GM12878 (cell line): Measurements from ENCODE around the gene RANBP9. TPM values are rescaled to one million over a fixed set of nuclear protein-coding genes. Genes with fewer than 3 reads are reported as not detected.

Experiments used
- BCLAF1 ChIP-seq: fragments of 450-650 bp; IDR thresholded peaks from 2 replicates; pipeline ENCODE4 v1.6.1; 2017; ENCODE audit warnings: antibody characterized with exemption, mild to moderate bottlenecking, moderate library complexity
- BMI1 ChIP-seq: fragments of 450-650 bp; IDR thresholded peaks from 2 replicates; pipeline ENCODE4 v1.6.1; 2016; ENCODE audit warnings: mild to moderate bottlenecking, moderate library complexity, borderline replicate concordance
- DPF2 ChIP-seq: fragments of 450-650 bp; IDR thresholded peaks from 2 replicates; pipeline ENCODE4 v1.6.1; 2017; ENCODE audit warnings: mild to moderate bottlenecking
- GABPA ChIP-seq: IDR thresholded peaks from 2 replicates; pipeline ENCODE4 v1.6.1; 2014; ENCODE audit warnings: antibody characterized with exemption, low read depth, mild to moderate bottlenecking, inconsistent platforms
- IKZF1 ChIP-seq: fragments of 450-650 bp; conservative IDR thresholded peaks from 2 replicates; pipeline ENCODE4 v1.6.1; 2017; ENCODE audit warnings: antibody characterized with exemption, mild to moderate bottlenecking
- IRF3 ChIP-seq: fragments of 450-650 bp; IDR thresholded peaks from 2 replicates; pipeline ENCODE4 v1.6.1; 2014; ENCODE audit warnings: mild to moderate bottlenecking
- KLF5 ChIP-seq: fragments of 450-650 bp; IDR thresholded peaks from 2 replicates; pipeline ENCODE4 v1.6.1; 2014; ENCODE audit warnings: mild to moderate bottlenecking; ENCODE audit not compliant: partially characterized antibody
- MAX ChIP-seq: IDR thresholded peaks from 2 replicates; pipeline ENCODE4 v1.6.1; 2012; ENCODE audit warnings: low read depth, low read length, improper control_type of control experiment
- NKRF ChIP-seq: fragments of 450-650 bp; conservative IDR thresholded peaks from 2 replicates; pipeline ENCODE4 v1.6.1; 2017; ENCODE audit warnings: mild to moderate bottlenecking, moderate library complexity
- NR2C1 ChIP-seq: fragments of 450-650 bp; IDR thresholded peaks from 2 replicates; pipeline ENCODE4 v1.6.1; 2017; ENCODE audit warnings: antibody characterized with exemption, mild to moderate bottlenecking, moderate library complexity
- NRF1 ChIP-seq: conservative IDR thresholded peaks from 2 replicates; pipeline ENCODE4 v1.6.1; 2011; ENCODE audit warnings: mild to moderate bottlenecking, low read depth, low read length, improper control_type of control experiment
- PAX5 ChIP-seq: IDR thresholded peaks from 2 replicates; pipeline ENCODE4 v1.6.1; 2011; ENCODE audit warnings: low read depth, low read length, borderline replicate concordance
- RAD21 ChIP-seq: IDR thresholded peaks from 2 replicates; pipeline ENCODE4 v1.6.1; 2011; ENCODE audit warnings: mild to moderate bottlenecking, low read depth, low read length, moderate library complexity; ENCODE audit not compliant: insufficient read depth
- RELA ChIP-seq: fragments of 450-650 bp; IDR thresholded peaks from 2 replicates; pipeline ENCODE4 v1.8.0; 2014; ENCODE audit warnings: borderline replicate concordance; ENCODE audit not compliant: partially characterized antibody
- SMARCA5 ChIP-seq: fragments of 450-650 bp; IDR thresholded peaks from 2 replicates; pipeline ENCODE4 v1.6.1; 2017; ENCODE audit warnings: mild to moderate bottlenecking
- STAT1 ChIP-seq: fragments of 450-650 bp; conservative IDR thresholded peaks from 2 replicates; pipeline ENCODE4 v1.6.1; 2014; ENCODE audit warnings: antibody characterized with exemption, mild to moderate bottlenecking
- TAF1 ChIP-seq: IDR thresholded peaks from 2 replicates; pipeline ENCODE4 v1.6.1; 2011; ENCODE audit warnings: mild to moderate bottlenecking, low read depth, low read length, borderline replicate concordance
- YY1 ChIP-seq: IDR thresholded peaks from 2 replicates; pipeline ENCODE4 v1.6.1; 2011; ENCODE audit warnings: low read depth, mild to moderate bottlenecking, low read length
- ZNF24 ChIP-seq: fragments of 450-650 bp; IDR thresholded peaks from 2 replicates; pipeline ENCODE4 v1.6.1; 2017; ENCODE audit warnings: antibody characterized with exemption, mild to moderate bottlenecking
- ZNF384 ChIP-seq: IDR thresholded peaks from 2 replicates; pipeline ENCODE4 v1.6.1; 2012; ENCODE audit warnings: low read depth, mild to moderate bottlenecking, low read length, improper control_type of control experiment, borderline replicate concordance
- polyA plus RNA-seq, 11 experiments: library from polyadenylated mRNA; depleted of rRNA in 4 of 11; unstranded in 6 of 11; stranded (reverse) in 5 of 11; fragments of >200 nt; fragmentation: Nextera tagmentation in 4 of 11; fragmentation: Illumina TruSeq in 1 of 11; extraction: Ambion mirVana in 4 of 11; extraction: Trizol in 1 of 11; gene quantifications; 1 replicate in 1 of 11; 2 replicates in 10 of 11; pipeline versions ENCODE4 v1.2.1 to v1.2.3, GENCODE V29; 2011 to 2016; ENCODE audit warnings: inconsistent platforms in 2 of 11, missing spikeins in 2 of 11, low read depth in 1 of 11
- total RNA-seq, 4 experiments: library from RNA; depleted of rRNA in 3 of 4; stranded (reverse); fragments of >200 nt in 3 of 4; fragmentation: Illumina TruSeq in 1 of 4; extraction: Trizol in 1 of 4; gene quantifications; 2 replicates each; pipeline versions ENCODE4 v1.2.1 to v1.2.3, GENCODE V29; 2013 to 2021
- TF ChIP-seq, protein P1 (sequence below): fragments of 150-350 bp; IDR thresholded peaks from 2 replicates; pipeline ENCODE4 v1.6.1; 2014; ENCODE audit warnings: mild to moderate bottlenecking, low read depth, low read length

RANBP9 gene
- total and polyA plus RNA-seq, 10 of the 15 experiments (the other 5 are each of a cell fraction or from before 2014, with no cell fraction given) = 3.7 to 43.1 (median 16.2) TPM

GRCh38 chr6:13574149-13574570 lies 137.5 kb downstream of the RANBP9 start (continued):
- TF ChIP-seq BCLAF1 (peak; percentile 52; the same call in 1 of the 2 replicates), MAX (peak; percentile 31), GABPA (no peak), STAT1 (peak; percentile 67; the same call in 1 of the 2 replicates), NKRF (0 out of 2 replicates have a peak, but pooled peaks have one; percentile 51), TAF1 (0 out of 2 replicates have a peak, but pooled peaks have one; percentile 42), DPF2 (peak; percentile 53; the same call in 1 of the 2 replicates), YY1 (0 out of 2 replicates have a peak, but pooled peaks have one; percentile 40), NRF1 (peak; percentile 83), IRF3 (peak; percentile 55; the same call in 1 of the 2 replicates), RELA (peak; percentile 18), ZNF24 (peak; percentile 58; the same call in 1 of the 2 replicates), BMI1 (no peak), RAD21 (peak; percentile 46; the same call in 1 of the 2 replicates), NR2C1 (0 out of 2 replicates have a peak, but pooled peaks have one; percentile 29), IKZF1 (peak; percentile 58; the same call in 1 of the 2 replicates), SMARCA5 (peak; percentile 86), KLF5 (peak; percentile 28), PAX5 (no peak), ZNF384 (no peak)
- TF ChIP-seq, protein P1, sequence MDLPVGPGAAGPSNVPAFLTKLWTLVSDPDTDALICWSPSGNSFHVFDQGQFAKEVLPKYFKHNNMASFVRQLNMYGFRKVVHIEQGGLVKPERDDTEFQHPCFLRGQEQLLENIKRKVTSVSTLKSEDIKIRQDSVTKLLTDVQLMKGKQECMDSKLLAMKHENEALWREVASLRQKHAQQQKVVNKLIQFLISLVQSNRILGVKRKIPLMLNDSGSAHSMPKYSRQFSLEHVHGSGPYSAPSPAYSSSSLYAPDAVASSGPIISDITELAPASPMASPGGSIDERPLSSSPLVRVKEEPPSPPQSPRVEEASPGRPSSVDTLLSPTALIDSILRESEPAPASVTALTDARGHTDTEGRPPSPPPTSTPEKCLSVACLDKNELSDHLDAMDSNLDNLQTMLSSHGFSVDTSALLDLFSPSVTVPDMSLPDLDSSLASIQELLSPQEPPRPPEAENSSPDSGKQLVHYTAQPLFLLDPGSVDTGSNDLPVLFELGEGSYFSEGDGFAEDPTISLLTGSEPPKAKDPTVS = no peak
